Measurements from ENCODE around the gene LRP1B.

- TF ChIP-seq REST (IDR thresholded peaks at IDR 0.05; ENCODE audit: insufficient read depth in 1 of 2, low read depth in 2 of 2, low read length in 2 of 2) (no peak), POLR2AphosphoS5 (IDR thresholded peaks at IDR 0.05; ENCODE audit: low read depth, low read length) (no peak)
Observed at GRCh38 chr2:140892911-140893637, 1237.7 kb downstream of the LRP1B start.

Data from PFSK-1 (cell line).